HG03159 (cell line): ENCODE measurements around the gene HPN.
"Not testable (repeated sequence)": the region's sequence is repeated elsewhere in the genome, so short reads cannot be mapped to it uniquely, and the experiment has no call there.

ENCODE experiments used
- ATAC-seq: cut with Tn5 transposase; IDR thresholded peaks from one replicate; pipeline ENCODE4 v1.9.1; 2021; ENCODE audit warnings: mild to moderate bottlenecking, moderate library complexity; ENCODE audit not compliant: unreplicated experiment

HPN gene

DNA sequence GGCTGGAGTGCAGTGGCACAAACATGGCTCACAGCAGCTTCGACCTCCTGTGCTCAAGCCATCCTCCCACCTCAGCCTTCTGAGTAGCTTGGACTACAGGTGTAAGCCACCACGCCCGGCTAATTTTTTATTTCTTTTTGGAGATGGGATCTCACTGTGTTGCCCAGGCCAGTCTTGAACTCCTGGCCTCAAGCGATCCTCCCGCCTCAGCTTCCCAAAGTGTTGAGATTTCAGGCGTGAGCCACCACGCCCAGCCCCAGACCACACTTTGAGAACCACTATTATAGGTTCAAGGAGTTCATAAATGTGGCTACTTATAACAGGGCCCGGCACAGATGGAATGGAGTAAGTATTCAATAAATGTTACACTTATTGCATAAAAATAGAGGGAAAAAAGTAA, 14.5 kb upstream of the HPN start:
- ATAC-seq = no peak

DNA sequence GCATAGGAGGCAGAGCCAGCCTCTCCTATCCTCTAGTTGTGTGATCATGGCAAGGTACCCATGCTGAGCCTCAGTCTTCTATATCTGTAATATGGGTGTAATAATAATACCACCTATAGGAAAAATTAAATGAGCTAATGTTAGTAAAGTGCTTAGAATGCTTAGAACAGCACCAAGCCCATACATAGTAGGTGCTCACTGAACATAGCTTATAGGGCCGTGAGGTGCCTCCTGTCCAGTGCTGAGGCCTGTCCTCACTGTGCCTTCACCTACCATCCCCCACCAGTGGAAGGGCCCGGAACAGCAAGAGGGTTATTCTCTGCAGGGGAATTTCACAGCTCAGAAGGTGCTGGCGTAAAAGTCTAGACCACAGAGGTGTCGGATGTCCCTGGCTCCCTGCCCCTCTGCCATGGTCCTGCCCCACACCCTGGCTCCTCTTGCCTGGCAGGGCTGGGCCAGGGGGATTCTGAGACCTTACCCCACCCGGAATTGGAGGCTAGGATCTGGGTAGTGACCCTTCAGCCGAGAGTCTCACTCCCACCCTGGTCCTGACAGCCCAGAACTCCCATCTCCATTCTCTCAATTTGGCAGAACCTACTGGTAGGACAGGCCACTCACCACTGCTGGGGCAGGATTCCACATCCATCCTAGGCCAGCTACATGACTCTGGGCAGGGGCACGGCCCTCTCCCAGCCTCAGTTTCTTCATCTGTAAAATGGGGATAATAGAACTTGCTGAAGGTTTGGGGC, 13.5 kb upstream of the HPN start:
- no peak for ATAC-seq

DNA sequence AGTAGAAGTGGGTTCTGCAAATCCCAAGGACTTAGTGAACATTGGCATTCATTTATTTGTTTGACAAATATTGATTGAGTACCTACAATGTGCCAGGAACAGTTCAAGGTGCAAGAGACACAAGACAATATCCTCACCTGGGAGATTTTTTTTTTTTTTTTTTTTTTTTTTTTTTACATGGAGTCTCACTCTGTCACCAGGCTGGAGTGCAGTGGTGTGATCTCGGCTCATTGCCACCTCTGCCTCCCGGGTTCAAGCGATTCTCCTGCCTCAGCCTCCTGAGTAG, 13.0 kb upstream of the HPN start:
- not testable (repeated sequence) for ATAC-seq

DNA sequence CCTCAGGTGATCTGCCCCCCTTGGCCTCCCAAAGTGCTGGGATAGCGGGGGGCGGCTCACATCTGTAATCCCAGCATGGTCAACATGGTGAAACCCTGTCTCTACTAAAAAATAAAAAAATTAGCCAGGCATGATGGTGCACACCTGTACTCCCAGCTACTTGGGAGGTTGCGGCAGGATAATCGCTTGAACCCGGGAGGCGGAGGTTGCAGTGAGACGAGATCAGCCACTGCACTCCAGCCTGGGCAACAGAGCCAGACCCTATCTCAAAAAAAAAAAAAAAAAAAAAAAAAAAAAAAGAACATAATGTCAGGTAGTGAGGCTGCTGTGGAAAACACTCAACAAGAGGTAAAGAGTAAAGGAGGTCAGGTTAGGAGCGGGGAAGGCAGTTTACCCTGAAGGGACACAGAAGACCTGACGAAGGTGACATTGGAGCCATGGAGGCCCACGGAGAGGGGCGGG, 12.2 kb upstream of the HPN start:
- ATAC-seq = not testable (repeated sequence)

DNA sequence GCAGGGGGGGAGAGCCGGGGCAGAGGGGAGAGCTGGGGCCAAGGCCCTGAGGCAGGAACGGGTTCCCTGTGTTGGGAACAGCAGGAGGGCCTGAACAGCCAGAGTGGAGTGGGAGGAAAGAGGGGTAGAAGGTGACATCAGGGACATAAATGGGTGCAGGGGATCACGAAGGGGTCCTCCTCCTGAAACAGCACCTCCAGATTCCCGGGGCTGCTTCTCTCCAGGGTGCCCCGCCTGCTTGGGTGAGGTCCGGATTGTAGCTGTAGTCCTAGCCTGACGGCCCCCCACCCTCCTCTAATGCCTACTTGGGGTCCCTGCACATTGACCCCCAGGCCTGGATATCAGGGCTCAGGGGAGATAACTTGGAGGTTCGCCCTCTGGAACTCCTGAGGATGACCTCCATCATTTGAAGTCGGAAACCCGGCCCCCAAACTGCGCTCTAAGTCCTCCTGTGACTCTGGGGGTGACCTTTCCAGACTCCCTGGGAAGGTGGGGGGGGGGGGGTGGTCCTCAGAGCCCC, 11.7 kb upstream of the HPN start:
- no peak for ATAC-seq

DNA sequence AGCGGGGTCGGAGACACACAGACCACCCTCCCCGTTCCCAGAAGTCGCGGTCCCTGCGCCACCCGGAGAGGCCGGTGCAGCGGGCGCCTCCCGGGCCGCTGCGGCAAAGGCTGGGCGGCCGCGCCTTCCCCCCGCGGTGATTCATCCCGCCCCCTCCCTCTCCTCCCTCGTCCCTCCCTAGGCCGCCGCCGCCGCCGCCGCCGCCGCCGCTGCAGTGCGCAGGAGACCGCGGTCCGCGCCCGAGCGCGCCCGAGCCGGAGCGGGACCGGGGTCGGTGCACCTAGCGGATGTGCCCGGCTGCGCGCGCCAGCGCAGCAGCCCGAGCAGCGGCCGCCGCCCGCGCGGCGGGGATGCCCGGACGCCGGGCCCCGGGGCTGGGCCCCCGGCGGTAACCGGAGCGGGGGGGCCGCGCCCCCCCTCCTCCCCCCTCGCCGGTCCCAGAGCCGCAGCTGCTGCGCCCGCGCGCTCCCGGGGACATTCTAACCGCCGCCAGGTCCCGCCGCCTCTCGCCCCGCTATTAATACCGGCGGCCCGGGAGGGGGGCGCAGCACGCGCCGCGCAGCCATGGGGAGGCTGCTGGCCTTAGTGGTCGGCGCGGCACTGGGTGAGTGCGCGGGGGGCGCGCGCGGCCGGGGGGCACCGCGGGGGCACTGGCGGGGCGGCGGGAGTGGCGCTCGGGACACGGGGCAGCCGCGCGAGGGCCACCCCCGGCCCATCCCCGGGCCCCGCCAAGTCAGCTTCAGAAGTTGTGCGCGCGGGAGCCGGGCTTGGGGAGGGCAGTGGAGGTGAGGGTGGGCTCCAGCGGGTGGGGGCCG, 11.1 kb upstream of the HPN start, which contains the start of gene SCN1B:
Gene SCN1B (plus strand): TSS at position 214 of the 815 bp plus-strand sequence. CDS start 351 bp downstream, at position 565.
- no peak for ATAC-seq

DNA sequence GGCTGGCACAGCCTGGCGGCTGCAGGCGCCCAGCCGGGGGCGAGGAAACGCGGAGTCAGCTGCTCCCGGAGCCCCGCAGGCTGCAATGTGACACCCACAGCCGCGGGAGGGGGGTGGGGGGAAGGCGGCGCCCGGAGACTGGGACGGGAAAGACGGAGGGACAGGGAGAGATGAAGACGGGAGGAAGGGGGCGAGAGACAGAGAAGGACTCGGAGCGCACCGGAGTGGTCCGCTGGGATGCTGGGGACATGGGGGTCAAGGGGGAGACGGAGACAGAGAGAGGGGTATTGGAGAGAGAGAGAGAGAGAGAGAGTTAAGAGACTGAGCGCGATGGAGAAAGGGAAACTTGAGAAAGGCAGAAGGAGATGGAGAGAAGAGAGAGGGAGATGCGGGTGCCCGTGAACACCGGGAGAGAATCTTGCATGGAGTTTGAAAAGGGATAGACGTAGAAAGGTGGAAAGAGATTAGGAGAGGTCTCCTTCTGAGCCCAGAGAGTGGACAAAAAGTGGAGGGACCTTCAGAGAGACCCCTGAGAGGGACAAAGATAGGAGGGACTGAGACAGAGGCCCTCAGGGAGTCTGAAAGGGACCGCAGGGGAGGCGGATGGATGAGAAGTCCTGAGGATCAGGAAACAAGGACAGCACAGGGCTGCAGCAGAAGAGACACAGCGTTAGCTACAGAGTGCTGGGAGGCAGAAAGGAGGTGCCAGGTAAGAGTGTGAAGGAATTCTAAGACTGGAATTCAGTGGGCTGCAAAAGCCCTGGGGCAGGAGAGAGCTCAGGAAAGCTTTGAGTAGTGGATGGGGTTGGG, 10.2 kb upstream of the HPN start:
- ATAC-seq = no peak

DNA sequence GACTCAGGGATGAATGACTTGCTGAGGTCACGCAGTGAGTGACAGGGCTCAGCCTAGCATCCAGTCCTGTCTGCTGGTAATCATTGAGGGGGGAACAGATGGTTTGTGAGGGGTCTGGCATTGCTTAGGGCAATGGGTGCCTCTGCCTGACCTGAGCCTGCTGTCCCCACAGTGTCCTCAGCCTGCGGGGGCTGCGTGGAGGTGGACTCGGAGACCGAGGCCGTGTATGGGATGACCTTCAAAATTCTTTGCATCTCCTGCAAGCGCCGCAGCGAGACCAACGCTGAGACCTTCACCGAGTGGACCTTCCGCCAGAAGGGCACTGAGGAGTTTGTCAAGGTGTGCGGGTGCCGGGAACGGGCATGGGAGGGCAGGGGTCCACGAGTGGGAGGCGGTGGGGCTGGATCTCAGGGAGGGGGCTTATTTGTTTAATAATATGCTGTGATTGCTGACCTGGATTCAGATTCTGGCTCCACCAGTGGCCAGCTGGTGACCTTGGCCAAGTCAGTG, 9.1 kb upstream of the HPN start:
- no peak for ATAC-seq

DNA sequence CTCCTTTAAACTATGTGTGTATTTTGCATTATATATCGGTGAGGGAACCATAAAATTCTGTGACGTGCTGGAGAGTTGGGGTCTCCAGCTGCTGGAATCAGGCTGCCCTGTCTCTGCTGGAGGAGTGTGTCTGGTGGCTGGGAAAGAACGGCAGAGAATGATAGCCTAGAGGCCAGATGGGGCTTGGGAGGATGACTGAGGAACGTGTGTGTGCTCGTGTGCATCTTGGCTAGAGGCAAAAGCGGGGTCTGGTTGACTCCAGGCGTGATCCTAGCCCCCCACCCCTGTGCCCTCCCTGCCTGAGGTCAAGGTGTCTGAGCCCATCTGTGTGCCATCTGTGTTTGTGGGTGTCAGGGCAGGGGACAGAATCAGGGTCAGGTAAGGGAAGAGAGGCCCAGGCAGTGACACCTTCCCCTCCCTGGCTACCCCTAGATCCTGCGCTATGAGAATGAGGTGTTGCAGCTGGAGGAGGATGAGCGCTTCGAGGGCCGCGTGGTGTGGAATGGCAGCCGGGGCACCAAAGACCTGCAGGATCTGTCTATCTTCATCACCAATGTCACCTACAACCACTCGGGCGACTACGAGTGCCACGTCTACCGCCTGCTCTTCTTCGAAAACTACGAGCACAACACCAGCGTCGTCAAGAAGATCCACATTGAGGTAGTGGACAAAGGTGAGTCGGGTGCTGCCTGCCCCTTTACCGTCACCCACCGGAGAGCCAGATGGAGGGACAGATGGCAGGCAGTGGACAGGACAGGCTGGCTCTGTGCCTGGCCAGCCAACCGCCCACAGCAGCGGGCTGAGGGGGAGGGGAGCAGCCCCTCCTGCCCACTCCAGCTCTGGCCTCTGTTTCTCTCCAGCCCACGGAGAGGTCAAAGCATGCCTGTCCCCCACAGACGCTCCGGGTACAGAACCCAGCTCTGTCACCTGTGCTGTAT, 8.2 kb upstream of the HPN start:
- no peak for ATAC-seq

DNA sequence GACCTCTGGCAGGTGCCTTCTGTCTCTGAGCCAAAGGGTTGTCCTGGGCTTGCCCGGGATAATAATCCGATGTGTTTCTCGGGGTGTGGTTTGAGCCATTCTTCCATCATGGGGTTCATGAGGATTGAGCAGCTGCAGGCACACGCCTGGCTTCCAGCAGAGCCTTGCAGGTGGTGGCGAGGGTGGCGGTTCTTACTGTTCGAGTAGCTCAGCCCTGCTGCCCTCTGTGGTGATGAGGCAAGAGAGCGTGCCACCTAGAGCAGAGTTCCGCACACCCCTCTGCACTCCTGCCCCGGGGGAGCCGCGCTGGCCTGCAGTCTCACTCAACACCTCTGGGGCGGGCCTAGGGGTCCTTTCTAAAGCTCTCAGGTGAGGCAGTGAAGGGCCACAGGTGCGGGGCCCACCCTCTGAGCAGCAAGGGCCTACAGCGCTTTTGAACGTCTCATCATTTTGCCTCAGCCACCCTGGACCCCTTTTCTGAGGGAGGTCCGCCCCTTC, 7.5 kb upstream of the HPN start:
- ATAC-seq = no peak

DNA sequence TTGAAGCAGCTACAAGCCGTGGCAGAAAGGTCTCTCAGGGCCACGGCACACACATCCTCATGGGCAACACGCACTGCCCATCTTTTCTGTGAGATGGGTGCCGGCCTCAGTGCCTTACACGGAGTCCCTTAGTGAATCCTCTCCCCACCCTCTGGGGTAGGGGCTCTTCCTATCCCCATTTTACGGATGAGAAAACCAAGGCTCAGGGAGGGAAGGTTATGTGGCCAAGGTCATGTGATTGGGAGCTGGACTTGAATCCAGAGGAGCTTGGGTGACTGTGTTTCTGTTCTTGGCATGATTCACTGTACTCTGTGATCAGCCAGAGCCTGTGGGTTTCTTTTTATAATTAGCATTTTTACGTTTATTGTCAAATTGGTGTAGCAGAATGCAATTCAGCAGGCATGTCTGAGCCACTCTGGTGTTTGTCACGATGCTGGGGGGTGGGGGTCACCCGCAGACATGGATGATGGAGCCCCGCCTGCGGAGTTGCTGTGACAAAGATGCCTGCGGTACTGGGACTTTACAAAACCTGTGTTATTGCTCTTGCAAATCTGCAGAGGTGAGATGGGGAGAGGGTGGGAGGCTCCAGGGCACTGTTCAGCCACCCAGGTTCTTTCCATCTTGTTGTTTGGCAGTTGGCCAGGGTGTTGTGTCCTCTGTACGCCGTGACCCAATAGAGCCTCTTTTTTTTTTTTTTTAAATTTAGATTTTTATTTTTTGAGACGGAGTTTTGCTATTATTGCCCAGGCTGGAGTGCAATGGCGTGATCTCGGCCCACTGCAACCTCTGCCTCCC, 6.7 kb upstream of the HPN start:
- no peak for ATAC-seq

DNA sequence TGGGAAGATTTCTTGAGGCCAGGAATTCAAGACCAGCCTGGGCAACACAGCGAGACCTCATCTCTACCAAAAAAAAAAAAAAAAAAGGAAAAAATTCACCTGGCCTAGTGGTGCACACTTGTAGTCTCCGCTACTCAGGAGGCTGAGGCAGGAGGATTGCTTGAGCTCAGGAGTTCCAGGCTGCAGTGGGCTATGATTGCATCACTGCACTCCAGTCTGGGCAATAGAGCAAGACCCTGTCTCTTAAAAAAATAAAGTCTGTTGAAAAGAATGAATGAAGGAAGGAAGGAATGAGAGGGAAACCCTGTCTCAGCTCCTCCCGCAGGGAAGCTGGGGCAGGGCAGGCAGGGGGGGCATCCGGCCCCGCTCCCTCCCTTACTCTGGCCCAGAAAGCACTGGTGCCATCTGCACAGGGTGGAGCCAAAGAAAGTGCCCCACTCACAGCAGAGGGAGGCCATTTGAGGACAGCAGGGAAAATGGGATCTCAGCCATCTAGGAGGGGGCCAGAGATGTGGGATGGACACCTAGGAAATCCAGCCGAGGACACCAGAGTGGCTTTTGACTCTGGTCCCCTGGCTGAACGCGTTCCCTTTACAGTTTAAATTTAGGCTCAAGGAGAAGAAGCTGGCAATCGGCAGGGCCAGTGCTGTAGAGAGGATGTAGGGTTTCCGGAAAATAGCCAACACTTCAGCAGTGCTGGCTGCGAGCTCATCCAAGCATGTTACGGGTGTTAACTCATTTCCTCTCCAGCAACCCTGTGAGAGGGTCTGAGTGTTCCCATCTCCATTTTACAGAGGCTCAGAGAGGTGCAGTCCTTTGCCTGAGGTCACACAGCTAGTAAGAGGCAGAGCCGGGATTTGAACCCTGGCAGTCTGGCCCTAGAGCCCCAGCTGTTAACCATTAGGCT, 3.6 kb upstream of the HPN start:
- ATAC-seq = no peak

DNA sequence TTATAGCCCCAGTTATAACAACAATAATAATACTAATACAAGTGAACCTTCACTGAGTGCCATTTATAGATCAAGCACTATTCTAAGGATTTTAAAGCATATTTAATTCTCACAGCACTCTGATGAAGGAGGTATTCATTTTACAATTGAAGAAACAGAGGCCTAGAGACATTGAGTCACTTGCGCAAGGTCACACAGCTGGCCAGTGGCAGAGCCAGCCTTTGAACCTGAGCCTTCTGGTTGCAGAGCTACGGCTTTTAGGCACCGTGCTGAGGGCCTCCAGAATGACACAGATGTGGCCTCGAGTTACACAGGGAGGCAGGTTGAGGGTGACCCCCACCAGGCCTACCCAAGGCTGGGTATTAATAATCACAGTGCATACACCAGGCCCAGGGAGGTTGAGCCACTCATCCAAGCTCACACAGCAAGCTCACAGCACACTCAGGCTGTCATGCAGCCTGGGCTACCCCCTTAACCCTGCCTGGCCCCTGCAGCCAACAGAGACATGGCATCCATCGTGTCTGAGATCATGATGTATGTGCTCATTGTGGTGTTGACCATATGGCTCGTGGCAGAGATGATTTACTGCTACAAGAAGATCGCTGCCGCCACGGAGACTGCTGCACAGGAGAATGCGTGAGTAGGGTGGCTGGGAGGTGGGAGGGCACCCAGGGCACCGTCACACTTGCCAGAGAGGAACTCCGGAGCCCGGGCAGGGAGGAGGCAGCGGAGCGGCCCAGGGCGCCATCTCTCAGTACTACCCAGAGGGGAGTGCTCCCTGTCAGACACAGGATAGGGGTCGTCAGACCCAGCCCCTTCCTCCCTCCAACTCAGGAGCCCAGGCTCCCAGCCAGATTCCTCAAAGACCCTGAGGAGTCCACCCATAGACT, 2.7 kb upstream of the HPN start:
- no peak for ATAC-seq

DNA sequence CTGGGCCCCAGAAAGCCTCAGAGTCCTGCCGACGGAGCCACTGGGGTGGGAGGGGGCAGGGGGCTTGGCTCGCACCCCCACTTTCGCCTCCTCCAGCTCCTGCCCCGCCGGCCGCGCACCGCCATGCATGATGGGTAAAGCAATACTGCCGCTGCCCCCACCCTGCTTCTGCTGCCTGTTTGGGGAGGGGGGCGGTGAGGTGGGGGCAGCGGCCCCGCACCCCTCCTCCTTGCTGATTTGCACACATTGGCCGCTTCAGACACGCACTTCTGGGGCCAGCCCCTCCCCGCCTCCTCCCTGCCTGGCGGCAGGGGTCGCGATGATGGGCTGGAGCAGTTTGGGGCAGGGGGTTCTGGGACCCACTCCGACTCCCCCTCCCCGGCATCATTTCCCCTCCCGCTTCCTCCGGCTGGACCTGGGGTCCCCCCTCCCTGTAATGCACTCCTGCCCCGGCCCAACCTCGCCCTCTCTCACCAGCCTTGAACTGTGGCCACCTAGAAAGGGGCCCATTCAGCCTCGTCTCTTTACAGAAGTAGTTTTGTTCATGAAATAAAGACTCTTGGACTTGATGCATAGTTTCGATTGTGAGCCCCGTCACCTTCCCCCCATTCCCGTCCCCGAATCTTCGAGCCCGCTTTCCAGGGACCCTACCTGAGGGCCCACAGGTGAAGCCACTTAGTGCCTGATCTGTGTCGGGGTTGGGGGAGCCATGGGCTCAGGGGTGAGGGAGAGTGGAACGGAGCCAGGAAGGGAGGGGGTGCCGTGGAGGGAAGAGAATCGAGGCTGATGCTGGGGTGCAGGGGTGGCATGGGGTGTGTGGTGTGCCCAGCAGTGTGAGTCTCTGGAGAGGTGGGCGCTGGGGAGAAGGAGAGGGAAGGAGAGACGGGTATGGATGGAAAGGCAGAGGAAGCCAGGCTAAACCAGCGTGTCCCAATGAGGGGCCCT, 1.4 kb upstream of the HPN start:
- ATAC-seq = no peak

DNA sequence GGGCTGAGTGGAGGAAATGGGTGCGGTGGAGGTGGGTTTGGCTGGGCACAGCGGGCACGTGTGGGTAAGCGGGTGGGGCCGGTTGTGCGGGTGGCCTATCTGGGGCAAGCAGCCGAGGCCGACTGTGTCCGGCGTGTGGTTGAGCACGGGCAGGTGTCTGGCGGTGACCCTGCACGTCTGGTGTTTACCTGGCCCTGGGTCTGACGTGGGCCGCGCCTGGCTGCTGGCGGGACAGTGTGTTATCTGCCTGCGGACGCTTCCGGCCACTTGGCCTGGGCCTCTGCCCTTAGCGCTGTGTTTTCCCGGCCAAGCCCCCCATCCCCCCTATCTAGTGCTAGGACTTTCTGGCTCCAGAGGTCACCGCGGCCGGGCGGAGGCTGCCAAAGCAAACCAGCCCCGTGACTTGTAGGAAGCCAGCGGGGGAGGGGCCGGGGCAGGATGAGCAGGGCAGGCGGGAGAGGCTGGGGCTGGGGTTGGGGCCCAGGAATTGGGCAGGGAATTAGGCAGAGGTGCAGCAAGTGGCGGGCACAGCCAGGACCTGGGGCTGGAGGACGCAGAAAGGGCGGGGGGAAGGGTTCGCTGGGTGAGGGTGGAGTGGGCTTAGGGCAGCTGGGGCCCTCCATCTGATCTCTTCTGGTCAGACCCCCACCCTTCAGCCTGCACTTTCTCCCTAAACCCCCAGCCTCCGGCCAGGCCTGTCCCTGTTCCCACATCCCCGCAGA, 534 bp upstream of the HPN start:
- no peak for ATAC-seq
